ENCODE results near the gene RAB6B.

DNA sequence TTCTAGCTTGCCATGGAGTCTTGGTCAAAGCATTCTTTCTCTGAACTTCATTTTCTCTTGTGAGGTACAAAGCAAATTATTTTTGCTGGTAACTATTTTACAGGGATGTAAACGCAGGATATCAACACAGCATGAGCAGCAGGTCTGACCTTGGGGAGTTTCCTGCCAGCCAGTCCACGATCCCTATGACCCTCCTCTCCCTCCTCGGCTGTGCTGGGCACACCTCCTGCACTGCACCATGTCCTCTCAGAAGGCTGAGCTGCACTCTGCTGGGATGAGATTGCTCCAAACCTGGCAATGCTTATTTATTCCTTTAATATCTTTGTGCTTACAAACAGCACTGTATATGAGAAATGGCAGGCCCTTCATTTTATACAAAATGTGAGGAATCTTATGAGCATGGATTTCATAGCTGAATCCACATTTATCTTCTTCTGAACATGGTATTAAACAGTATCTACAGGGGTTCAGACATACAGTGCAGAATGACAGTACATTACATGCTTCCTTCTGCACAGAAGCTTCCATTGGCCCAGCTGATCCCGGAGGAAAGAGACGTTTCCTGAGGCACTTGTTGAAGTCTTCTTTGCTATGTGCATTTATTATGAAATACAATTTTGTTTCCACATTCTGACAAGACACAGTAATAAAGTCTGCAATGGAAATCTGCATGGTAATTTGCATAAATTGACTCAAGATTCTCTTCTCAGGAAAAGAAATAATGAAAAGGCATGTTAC is 41.2 kb downstream of the RAB6B start:
- TF ChIP-seq POLR2A (IDR thresholded peaks at IDR 0.05): no peak
- TF ChIP-seq, protein P1, sequence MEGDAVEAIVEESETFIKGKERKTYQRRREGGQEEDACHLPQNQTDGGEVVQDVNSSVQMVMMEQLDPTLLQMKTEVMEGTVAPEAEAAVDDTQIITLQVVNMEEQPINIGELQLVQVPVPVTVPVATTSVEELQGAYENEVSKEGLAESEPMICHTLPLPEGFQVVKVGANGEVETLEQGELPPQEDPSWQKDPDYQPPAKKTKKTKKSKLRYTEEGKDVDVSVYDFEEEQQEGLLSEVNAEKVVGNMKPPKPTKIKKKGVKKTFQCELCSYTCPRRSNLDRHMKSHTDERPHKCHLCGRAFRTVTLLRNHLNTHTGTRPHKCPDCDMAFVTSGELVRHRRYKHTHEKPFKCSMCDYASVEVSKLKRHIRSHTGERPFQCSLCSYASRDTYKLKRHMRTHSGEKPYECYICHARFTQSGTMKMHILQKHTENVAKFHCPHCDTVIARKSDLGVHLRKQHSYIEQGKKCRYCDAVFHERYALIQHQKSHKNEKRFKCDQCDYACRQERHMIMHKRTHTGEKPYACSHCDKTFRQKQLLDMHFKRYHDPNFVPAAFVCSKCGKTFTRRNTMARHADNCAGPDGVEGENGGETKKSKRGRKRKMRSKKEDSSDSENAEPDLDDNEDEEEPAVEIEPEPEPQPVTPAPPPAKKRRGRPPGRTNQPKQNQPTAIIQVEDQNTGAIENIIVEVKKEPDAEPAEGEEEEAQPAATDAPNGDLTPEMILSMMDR (IDR thresholded peaks at IDR 0.05): no peak
